HG03103 (cell line): ENCODE results near the gene USP40.

Source experiments
- ATAC-seq: cut with Tn5 transposase; IDR thresholded peaks from one replicate; pipeline ENCODE4 v1.9.1; 2021; ENCODE audit warnings: low read depth; ENCODE audit not compliant: unreplicated experiment

Gene USP40

GRCh38 chr2:233430081-233430480, 136.5 kb downstream of the USP40 start:
- ATAC-seq = no peak

- no peak for ATAC-seq
Measured at GRCh38 chr2:233429175-233429897, 137.2 kb downstream of the USP40 start.

- ATAC-seq = no peak
Measured at GRCh38 chr2:233428438-233428837, 138.1 kb downstream of the USP40 start.

- ATAC-seq = no peak
Measured at GRCh38 chr2:233428008-233428407, 138.6 kb downstream of the USP40 start.

- no peak for ATAC-seq
Measured at GRCh38 chr2:233426619-233427342, 139.8 kb downstream of the USP40 start.
